Stimulated activated CD4-positive, alpha-beta T cell treated with anti-CD3 and anti-CD28 coated beads, Interleukin-4, amount 100 ng/mL, for 4 hours (primary cell): ENCODE measurements around the gene DHX8.
"Not testable (repeated sequence)": the region's sequence is repeated elsewhere in the genome, so short reads cannot be mapped to it uniquely, and the experiment has no call there.

Experiments used
- DNase-seq, 2 experiments: peaks; one replicate each; pipeline ENCODE4 v3.0.0-alpha.2; 2020

Gene DHX8

DNA sequence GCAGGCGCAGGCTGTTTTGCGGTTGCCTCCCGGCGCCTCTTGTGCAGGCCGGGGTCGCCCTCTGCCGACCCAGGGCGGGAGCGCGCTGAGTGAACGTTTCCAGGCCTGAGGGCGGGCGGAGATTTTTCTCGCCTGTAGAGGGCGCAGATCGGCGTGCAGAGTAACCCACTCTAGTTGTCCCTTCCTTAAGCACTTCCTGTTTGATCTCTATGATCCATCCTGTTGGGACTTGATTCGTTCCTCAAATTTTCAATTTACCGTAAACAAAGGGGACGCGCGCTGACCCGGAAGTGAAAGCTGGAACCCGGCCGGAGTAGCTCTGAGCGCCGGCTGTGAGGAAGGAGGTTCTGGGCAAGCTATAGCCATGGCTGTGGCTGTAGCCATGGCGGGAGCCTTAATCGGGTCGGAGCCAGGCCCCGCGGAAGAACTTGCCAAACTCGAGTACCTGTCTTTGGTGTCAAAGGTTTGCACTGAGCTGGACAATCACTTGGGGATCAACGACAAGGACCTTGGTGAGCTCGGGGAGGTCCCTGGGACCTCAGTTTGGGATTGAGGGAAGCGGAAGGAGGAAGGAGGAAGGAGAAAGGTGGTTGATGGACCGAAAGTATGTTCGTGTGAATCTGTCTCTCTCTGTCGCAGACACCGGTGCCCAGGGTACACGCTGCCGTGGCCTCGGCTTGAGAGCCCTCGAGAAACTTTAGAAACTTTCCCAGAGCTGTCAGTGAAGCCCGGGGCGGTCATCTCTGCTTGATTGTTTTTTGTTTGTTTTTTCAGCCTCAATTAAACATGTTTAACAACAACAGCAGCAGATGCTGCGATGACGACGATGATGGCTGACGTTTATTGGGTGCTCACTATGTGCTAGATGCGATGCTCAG is at the start of gene DHX8:
TSS of gene DHX8 (plus strand) at position 302 of the 878 bp plus-strand sequence. CDS start at position 365, 63 bp downstream.
- DNase-seq = peak; percentile 96 to 98

DNA sequence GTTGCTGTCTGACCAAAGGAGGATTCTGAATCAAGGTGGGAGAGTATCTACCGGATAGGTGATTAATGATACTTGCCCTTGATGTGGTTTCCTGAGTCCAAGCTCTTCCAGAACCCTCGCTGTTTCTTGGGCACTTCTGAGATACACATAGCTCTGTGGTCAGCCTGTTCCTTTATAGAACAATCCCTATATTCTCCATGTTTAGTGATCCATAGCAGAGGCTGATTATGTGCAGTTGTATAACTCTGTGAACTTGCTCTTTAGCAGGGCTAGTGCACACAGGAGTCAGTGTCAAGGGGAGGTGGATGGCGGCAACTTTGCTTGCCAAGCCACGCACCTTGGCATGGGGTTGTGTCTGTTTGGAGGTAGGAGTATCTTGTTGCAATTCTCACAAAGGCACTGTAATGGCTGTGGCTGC is 48.9 kb upstream of the DHX8 start:
- no peak for DNase-seq

DNA sequence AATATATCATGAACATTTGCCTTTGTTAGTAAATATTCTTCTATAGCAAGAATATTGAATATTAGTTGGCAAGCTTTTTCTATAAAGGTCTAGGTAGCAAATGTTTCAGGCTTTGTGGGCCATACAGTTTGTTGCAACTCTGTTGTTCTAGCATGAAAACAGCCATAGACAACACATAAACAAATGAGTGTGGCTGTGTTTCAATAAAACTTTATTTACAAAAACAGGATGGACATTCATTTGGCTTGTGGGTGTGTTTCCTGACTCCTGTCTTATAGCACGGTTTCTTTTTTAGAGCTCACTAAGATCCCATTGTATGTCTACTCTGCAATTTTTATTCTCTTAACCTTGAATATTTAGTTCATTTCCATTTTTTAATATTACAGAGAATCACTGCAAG is 46.0 kb upstream of the DHX8 start:
- DNase-seq = no peak

DNA sequence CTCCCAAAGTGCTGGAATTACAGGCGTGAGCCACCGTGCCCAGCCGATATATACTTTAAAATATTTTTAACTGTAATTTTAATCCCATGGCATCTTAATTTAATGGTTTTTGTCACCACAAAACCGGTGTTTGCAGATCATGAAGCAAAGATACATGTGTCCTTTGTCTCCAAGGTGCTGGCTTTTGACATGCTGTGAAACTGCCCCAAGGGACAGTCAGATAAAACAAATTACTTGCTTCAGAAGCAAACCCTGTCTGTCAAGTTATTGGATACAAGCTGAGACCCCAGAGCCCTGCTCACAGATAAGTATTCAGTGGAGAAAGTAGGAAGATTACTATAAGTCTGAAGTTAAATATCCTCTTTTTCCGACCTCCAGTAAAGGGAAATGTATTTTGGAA is 45.1 kb upstream of the DHX8 start:
- DNase-seq = no peak

DNA sequence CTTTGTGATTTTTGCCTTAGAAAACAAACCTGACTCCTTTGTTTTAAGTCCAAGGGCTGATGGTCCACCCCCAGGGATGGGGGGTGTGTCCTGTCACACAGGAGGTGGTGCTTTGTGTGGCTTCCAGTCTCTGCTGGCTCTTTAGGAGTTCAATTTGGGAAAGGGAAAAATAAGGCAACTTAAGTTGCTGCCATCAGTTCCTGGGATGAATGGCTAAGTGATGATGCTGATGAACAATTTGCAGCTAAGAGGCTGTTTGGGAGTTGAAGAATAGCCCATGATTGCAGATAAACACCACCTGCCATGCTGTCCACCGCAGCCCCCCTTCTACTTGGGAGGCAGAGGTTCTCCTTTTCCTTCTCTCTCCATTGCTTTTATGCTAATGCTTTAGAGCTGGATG is 44.7 kb upstream of the DHX8 start:
- no peak for DNase-seq

DNA sequence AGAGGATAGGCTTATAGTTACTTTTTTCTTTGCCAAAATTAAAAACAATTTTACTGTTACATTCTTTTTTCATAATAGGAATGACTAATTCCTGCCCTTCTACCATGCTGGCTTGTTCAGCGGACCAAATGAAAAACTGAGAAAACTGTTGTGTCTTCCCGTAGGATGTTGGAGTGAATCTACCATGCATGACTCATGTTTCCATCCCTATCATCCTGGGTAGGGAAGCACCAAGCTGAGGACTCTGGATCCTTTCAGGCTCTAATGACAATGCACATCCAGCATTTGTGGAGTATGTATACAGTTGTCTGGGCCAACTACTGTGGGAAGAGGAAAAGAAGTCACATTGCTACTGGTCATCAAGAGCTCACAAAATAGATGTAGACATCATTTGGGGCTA is 41.1 kb upstream of the DHX8 start:
- no peak for DNase-seq

DNA sequence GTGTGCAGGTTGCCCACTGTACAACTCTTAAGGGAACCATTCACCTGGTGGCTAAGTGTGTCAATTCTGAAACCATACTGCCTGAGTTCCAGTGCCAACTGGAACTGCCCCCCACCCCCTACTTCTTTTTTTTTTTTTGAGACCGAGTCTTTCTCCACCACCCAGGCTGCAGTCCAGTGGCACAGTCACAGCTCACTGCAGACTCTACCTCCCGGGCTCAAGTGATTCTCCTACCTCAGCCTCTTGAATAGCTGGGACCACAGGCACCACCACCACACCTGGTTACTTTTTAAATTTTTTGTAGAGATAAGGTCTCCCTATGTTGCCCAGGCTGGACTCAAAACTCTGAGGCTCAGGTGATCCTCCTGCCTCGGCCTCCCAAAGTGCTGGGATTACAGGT is 40.4 kb upstream of the DHX8 start:
- no peak for DNase-seq

DNA sequence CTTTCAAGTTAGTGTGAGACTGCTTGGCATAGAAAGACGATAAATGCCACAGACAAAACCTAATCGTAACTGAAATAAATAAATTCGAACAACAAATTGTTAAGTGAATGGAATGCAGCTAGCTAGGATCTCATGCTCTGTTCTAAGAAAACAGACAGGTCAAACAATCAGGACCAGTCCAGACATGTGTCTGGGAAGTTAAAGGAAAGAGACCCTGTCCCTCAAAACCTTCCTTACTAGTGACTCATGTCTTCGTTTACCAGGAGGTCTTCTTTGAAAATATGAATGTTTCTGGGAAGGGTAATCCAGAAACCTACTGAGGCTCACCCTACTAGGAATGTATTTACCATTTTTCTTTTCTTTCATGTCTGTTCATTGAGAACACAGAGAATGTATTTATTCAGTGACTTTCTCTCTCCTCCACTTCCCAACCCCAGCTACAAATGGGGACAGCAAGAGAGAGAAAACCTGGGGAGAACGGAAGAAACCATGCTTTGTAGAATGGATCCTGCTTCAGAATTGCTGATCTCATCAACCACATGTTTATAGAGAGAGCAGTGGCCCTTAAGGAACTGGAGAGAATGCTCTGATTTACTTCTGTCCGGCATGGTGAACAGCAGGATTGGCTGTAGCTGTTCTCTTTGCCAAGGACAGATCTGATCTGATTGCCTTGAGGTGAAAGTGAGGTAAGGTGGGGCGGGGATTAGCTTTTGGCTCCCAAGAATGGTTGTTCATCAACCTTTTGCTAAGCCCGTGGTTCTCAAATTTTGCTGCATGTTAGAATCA is 39.4 kb upstream of the DHX8 start:
- no peak for DNase-seq

DNA sequence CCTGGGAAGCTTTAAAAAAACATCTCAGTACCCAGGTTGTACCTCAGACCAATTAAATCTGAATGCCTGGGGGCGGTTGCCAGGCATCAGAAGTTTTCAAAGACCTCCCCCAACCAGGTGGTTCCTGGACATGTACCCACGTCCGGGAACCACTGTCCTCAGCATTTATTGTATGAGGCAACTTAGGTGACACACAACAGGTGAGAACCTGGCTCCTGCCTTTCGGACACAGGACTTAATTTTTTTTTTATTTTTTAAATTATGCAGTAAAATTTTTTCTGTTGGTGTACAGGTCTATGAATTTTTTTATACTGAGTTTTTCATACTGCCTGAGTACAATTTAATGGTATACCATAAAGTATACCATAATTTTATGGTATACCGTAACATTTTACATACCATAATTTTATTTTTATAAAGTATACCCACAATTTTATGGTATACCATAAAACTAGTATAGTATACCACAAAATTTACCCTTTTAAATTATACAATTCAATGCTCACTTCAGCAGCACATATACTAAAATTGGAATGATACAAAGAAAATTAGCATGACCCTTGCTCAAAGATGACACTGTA is 38.7 kb upstream of the DHX8 start:
- DNase-seq = no peak

DNA sequence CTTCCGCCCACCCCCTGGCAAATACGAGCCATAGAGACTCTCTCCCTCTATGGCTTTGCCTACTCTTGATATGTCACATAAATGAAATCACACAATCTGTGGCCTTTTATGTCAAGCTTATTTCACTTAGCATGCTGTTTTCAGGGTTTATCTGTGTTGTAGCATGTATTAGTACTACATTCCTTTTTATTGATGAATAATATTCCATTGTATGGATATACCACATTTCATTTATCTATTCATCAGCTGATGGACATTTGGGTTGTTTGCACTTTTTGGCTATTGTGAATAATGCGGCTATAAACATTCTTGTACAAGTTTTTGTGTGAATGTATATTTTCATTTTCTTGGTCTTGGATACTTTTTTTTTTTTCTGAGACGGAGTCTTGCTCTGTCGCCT is 37.0 kb upstream of the DHX8 start:
- DNase-seq = no peak

DNA sequence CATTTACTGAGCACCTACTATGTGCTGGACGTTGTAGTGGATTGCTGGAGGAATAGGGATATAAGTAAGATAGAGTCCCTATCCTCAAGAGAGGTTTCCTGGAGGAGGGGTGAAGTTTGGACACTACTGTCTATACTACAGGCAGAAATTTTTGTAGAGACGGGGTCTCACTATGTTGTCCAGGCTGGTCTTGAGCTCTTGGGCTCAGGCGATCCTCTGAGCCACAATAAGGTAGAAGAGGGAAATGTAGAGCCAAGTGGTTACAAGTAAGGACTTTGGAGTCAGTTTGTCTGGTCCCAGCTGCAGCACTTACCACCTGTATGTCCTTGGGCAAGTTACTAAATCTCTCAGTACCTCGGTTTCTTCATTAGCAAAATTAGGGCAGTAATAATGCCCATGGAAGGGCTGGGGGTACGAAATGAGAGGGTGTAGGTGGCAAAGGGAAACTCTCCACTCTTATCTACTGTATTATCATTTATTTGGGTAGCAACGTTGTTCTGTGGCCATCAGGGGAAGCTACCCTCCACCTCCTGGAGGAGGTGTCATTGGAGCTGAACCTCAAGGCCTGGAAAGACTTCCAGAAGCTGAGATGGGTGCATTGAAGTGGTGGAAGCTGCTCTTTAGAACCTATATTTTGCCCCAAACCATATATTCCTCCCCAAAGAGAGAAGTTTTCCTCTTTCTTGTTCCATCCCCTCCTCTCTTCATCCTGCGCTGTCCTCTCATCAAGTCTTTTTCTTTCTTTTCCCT is 34.9 kb upstream of the DHX8 start:
- no peak for DNase-seq

DNA sequence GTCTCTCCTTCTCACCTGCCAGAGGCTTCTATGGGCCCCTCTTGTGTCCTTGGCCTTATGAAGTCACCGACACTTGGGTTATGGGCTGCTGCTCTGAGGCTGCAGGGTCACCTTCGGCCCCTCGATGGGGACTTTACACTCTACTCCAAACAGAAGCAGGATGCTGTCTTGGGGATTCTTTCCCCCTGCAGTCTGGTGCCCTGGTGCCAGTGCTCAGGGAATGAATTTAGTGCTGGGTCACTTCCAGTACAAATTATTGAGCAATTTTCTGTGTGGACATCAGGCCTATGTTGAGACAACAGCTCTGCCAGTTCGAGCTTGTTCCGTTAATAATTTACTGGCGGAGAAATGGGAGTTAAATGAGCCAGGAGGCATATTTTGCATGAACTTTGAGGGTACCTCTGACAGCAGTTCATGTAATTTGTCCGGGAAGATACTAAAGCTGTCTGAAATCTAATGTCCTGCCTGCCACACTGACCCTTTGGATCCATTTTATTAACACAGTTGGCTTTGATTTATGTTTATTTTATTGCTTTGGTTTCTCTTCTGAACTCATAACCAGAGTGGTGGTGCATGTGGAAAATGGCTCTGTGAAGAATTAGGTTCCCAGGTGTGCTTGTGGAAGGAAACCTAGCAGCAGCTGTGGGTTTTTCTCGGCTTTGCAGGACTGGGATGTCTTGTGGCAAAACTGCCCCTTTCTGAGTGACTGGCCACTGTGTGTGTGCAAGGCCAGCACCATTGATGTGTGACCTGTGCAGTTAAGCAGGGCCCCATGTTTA is 34.1 kb upstream of the DHX8 start:
- DNase-seq = no peak

DNA sequence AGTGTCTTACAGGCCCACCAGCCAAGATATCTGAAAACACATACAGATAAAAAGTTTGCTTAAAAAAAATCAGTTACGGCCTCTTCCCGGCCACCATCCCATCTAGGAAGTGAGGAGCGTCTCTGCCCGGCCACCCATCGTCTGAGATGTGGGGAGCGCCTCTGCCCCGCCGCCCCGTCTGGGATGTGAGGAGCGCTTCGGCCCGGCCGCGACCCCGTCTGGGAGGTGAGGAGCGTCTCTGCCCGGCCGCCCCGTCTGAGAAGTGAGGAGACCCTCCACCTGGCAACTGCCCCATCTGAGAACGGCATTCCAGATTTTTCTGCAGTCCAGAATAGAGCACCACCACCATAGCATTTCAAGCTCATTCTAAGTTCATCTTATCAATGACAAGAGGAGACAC is 33.0 kb upstream of the DHX8 start:
- DNase-seq = not testable (repeated sequence)

DNA sequence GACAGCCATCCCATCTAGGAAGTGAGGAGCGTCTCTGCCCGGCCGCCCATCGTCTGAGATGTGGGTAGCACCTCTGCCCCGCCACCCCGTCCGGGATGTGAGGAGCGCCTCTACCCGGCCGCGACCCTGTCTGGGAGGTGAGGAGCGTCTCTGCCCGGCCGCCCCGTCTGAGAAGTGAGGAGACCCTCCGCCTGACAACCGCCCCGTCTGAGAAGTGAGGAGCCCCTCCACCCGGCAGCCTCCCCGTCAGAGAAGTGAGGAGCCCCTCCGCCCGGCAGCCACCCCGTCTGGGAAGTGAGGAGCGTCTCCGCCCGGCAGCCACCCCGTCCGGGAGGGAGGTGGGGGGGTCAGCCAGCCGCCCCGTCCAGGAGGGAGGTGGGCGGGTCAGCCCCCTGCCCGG is 32.0 kb upstream of the DHX8 start:
- DNase-seq = not testable (repeated sequence)

DNA sequence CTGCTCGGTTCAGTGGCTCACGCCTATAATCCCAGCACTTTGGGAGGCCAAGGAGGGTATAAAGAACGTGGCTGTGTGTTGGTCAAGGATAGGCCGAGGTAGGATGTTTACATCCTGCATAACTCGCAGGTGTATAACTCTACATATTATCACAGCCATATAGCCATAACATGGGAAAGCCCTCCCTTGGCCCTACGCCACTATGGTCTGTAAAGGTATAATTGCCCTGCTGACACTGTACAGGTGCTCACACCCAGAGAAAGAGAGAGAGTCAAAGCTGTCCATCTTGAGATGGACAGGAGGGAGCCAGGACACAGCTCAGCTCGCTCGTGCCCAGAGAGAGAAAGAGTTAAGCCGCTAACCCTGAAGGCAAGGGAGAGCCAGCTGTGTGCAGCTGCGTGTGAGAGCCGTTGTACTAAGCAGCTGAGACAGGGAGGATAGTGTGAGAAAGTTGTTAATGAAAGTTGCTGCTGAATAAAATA is 30.4 kb upstream of the DHX8 start:
- DNase-seq = no peak

DNA sequence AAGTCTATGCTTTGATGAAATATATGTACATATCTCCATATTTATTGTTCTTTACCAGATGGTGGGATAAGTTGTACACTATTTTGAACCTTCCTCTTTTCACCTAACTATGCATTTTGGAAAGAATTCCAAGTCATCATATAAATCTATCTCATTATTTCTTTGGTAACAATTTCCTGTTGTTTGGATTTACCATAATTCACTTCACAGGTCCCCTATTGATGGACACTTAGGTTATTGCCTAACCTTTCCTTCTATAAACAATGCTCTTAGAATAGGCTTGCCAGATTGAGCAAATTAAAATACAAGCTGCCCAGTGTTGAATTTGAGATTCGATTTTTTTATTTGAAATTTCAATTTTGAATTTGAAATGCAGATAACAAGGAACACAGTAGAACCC is 28.9 kb upstream of the DHX8 start:
- DNase-seq = no peak

DNA sequence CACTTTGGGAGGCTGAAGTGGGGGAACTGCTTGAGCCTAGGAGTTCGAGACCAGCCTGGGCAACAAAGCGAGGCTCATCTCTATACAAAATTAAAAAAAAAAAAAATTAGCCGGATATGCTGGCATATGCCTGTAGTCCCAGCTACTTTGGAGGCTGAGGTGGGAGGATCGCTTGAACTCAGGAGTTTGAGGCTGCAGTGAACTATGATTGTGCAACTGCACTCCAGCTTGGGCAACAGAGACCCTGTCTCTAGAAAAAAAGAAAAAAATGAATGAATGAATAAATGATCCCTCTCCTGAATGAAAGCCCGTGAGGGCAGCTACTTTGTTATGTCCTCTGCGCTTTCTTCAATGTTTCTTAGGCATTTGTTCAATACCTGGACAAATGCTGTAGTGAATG is 27.7 kb upstream of the DHX8 start:
- DNase-seq = no peak

DNA sequence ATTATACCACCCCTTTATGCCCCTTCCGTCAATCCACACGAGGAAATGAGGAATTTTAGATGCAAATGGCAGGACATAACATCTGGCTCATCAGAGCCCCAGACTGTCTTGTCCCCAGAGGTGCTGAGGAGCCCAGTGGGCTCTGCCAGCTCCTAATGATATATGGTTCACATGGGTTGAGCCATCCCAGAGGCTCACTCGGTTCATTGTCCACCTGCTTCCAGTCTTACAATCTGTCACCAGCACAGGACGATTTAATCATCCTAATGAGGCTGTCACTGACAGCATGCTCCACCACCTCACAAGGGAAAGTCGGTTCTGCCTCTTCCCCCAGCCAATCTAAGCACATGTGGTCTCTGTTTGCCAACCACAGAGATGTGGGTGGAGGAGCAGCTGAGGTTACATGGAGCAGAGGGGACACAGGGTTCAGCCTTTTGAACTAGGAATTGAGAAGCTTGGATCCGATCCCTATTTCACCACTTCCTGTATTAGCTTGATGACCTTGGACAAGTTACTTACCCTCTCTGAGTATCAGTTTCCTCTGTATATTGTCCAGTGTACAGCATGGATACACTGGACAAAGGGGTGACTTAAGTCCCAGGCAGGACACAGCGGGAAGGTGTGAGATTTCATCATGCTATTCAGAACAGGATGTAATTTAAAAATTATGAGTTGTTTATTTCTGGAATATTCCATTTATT is 27.0 kb upstream of the DHX8 start:
- DNase-seq = no peak

DNA sequence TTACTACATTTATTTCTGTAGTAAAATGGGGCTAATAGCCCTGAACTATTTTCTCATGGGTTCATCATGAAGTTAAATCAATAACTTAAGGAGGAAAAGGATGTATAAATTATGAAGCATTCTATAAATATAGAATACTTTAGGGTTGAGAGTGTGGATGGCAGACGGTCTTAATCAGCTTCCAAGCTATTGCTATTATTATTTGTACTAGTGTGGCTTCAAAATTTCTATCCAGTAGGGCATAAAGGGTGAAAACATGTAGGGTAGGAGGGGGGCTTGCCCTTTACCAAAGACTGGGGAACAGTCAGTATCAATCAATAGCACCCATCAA is 26.4 kb upstream of the DHX8 start:
- no peak for DNase-seq

DNA sequence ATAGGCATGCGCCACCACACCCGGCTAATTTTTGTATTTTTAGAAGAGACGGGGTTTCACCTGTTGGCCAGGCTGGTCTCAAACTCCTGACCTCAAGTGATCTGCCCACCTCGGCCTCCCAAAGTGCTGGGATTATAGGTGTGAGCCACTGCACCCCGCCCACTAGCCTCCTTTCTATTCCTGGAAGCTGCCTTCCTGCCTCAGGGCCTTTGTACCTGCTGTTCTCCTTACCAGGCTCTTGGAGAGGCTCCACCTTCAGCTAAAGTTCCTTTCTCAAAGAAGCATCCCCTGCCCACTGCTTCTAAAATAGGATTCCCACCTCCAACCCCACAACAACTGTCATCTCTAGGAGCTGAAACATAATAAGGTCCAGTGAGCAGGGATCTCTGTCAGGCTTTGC is 23.9 kb upstream of the DHX8 start:
- DNase-seq = not testable (repeated sequence)

DNA sequence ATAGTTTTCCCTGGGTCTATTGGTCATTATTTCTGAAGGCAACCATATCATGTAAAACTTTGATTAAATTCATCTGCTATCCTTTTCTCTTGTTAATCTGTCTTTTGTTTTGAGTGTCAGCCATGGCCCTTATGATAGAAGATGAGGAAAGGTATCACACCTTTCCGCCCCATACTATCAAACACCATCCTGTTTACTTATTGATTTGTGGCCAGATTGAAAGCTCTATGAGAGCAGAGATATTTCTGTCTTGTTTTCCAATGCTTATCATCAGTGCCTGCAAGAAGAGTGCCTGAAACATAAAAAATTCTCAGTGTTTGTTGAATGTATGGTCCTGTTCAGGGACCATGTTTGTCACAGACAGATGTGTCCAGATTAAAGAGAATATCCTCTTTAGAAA is 22.6 kb upstream of the DHX8 start:
- no peak for DNase-seq

DNA sequence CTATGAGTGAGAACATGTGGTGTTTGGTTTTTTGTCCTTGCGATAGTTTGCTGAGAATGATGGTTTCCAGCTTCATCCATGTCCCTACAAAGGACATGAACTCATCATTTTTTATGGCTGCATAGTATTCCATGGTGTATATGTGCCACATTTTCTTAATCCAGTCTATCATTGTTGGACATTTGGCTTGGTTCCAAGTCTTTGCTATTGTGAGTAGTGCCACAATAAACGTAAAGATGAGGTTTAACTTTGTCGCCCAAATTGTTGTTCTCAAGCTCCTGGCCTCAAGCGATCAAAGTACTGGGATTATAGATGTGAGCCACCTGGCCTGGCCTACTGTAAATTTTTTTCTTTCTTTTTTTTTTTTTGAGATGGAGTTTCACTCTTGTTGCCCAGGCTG is 21.2 kb upstream of the DHX8 start:
- not testable (repeated sequence) for DNase-seq
